Astrocyte (in vitro differentiated cells and primary cell): ENCODE data around the gene TNK1.

Experiments used
- CTCF ChIP-seq: IDR thresholded peaks from 2 replicates; pipeline ENCODE4 v1.5.1; 2011; ENCODE audit warnings: low read depth, mild to moderate bottlenecking, inconsistent platforms, low read length, moderate library complexity; ENCODE audit not compliant: insufficient read depth
- EZH2 ChIP-seq: IDR thresholded peaks from 2 replicates; pipeline ENCODE4 v1.6.1; 2012; ENCODE audit warnings: mild to moderate bottlenecking, low read length, inconsistent platforms; ENCODE audit not compliant: insufficient read depth

GRCh38 chr17:7406235-7406825 is 25.4 kb downstream of the TNK1 start:
- no peak for TF ChIP-seq CTCF
- TF ChIP-seq EZH2, result no peak
